Loucy (cell line): ENCODE data around the gene PLVAP.

Experiments used
- H2AFZ ChIP-seq: fragments of 200-600 bp; sonication (generic); 2 replicates; pipeline ENCODE4 v1.6.0; 2016; ENCODE audit warnings: antibody characterized with exemption, mild to moderate bottlenecking, low read length, moderate library complexity
- H3F3A ChIP-seq: fragments of 200-600 bp; 2 replicates; pipeline ENCODE4 v1.6.0; 2016; ENCODE audit warnings: antibody characterized with exemption, low read depth, mild to moderate bottlenecking
- H3K27me3 ChIP-seq: fragments of 200-600 bp; sonication (generic); 2 replicates; pipeline ENCODE4 v1.6.1; 2014; ENCODE audit warnings: low read length, mild to moderate bottlenecking; ENCODE audit not compliant: insufficient read depth, poor library complexity, severe bottlenecking
- H3K36me3 ChIP-seq: fragments of 200-600 bp; sonication (generic); 2 replicates; pipeline ENCODE4 v1.6.1; 2016; ENCODE audit warnings: low read length; ENCODE audit not compliant: insufficient read depth
- H3K4me1 ChIP-seq: fragments of 200-600 bp; sonication (generic); 2 replicates; pipeline ENCODE4 v1.5.1; 2014; ENCODE audit warnings: low read length, mild to moderate bottlenecking; ENCODE audit not compliant: insufficient read depth, poor library complexity, severe bottlenecking
- H3K4me2 ChIP-seq: fragments of 200-600 bp; sonication (generic); 2 replicates; pipeline ENCODE4 v1.6.0; 2014; ENCODE audit warnings: antibody characterized with exemption, low read length, low read depth, mild to moderate bottlenecking; ENCODE audit not compliant: poor library complexity, severe bottlenecking
- H3K4me3 ChIP-seq: fragments of 200-600 bp; sonication (generic); 2 replicates; pipeline ENCODE4 v1.5.1; 2014; ENCODE audit warnings: low read length, mild to moderate bottlenecking, mixed read lengths; ENCODE audit not compliant: poor library complexity, severe bottlenecking
- H3K79me2 ChIP-seq: fragments of 200-600 bp; sonication (generic); 2 replicates; pipeline ENCODE4 v1.6.1; 2014; ENCODE audit warnings: low read length; ENCODE audit not compliant: insufficient read depth
- H3K9ac ChIP-seq: fragments of 200-600 bp; sonication (generic); 2 replicates; pipeline ENCODE4 v1.6.0; 2014; ENCODE audit warnings: mild to moderate bottlenecking, low read depth, low read length, moderate library complexity; ENCODE audit not compliant: poor library complexity, severe bottlenecking
- H3K9me2 ChIP-seq: fragments of 200-600 bp; sonication (generic); replicated peaks from 2 replicates; pipeline ENCODE4 v1.6.1; 2016; ENCODE audit warnings: low read depth, low read length, mixed read lengths
- H3K9me3 ChIP-seq: fragments of 200-600 bp; sonication (generic); 2 replicates; pipeline ENCODE4 v1.6.1; 2014; ENCODE audit warnings: mild to moderate bottlenecking, antibody characterized with exemption, low read length, low read depth; ENCODE audit not compliant: insufficient read depth
- H4K20me1 ChIP-seq: fragments of 200-600 bp; sonication (generic); 2 replicates; pipeline ENCODE4 v1.6.0; 2014; ENCODE audit warnings: antibody characterized with exemption, low read length, mild to moderate bottlenecking; ENCODE audit not compliant: insufficient read depth, poor library complexity, severe bottlenecking
- CTCF ChIP-seq: fragments of 200-600 bp; sonication (generic); conservative IDR thresholded peaks from 2 replicates; pipeline ENCODE4 v1.5.1; 2014; ENCODE audit warnings: mild to moderate bottlenecking, antibody characterized with exemption, low read length
- EZH2phosphoT487 ChIP-seq: fragments of 200-600 bp; IDR thresholded peaks from 2 replicates; pipeline ENCODE4 v1.6.1; 2018; ENCODE audit warnings: antibody characterized with exemption, mild to moderate bottlenecking, moderate library complexity, borderline replicate concordance

The PLVAP gene

DNA sequence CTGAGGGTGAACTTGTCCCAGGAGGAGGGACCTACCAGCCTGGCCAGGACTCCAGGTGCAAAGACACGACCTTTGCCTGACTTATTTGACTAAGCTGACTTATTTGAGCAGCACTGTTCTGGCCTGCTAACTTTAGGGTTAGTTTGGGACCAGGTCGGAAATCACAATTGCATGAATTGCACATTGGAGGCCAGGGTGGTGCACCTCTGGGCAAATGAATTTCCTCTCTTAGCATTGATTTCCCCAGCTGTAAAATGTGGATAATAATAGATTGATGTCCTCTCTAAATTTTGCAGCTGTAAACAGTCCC is 29.7 kb upstream of the PLVAP start:
- H3K4me3 ChIP-seq, result peak overlapping the region; percentile 75
- H3K9me2 ChIP-seq, result no peaks in the 10 kb centered on the region
- no peaks in the 10 kb centered on the region for H3F3A ChIP-seq
- peak overlapping the region; percentile 86 for H3K4me2 ChIP-seq
- peaks cover 60% of the 10 kb centered on the region for H3K79me2 ChIP-seq
- peaks cover 11% of the 10 kb centered on the region; the same call in 1 of the 2 replicates for H3K36me3 ChIP-seq
- H3K9me3 ChIP-seq, result no peaks in the 10 kb centered on the region
- H3K4me1 ChIP-seq, result peaks cover 26% of the 10 kb centered on the region
- TF ChIP-seq CTCF (no peak), EZH2phosphoT487 (no peak)
- H3K27me3 ChIP-seq, result no peaks in the 10 kb centered on the region
- peak overlapping the region; percentile 82 for H3K9ac ChIP-seq
- H4K20me1 ChIP-seq, result peaks cover 27% of the 10 kb centered on the region
- no peak overlapping the region for H2AFZ ChIP-seq

GRCh38 chr19:17406046-17406886 is 29.1 kb upstream of the PLVAP start:
- peaks cover 23% of the 10 kb centered on the region for H3K4me1 ChIP-seq
- H4K20me1 ChIP-seq, result peaks cover 22% of the 10 kb centered on the region
- H3K4me2 ChIP-seq, result peak overlapping the region; percentile 86
- no peaks in the 10 kb centered on the region for H3K9me2 ChIP-seq
- peak overlapping the region; percentile 75 for H3K4me3 ChIP-seq
- peaks cover 64% of the 10 kb centered on the region for H3K79me2 ChIP-seq
- no peaks in the 10 kb centered on the region for H3K27me3 ChIP-seq
- H3K36me3 ChIP-seq, result peaks cover 6% of the 10 kb centered on the region; the same call in 1 of the 2 replicates
- TF ChIP-seq EZH2phosphoT487, result no peak
- TF ChIP-seq CTCF, result no peak
- no peaks in the 10 kb centered on the region for H3K9me3 ChIP-seq
- H3F3A ChIP-seq, result no peaks in the 10 kb centered on the region
- peak overlapping the region; percentile 82 for H3K9ac ChIP-seq
- no peak overlapping the region; the same call in 1 of the 2 replicates for H2AFZ ChIP-seq

DNA sequence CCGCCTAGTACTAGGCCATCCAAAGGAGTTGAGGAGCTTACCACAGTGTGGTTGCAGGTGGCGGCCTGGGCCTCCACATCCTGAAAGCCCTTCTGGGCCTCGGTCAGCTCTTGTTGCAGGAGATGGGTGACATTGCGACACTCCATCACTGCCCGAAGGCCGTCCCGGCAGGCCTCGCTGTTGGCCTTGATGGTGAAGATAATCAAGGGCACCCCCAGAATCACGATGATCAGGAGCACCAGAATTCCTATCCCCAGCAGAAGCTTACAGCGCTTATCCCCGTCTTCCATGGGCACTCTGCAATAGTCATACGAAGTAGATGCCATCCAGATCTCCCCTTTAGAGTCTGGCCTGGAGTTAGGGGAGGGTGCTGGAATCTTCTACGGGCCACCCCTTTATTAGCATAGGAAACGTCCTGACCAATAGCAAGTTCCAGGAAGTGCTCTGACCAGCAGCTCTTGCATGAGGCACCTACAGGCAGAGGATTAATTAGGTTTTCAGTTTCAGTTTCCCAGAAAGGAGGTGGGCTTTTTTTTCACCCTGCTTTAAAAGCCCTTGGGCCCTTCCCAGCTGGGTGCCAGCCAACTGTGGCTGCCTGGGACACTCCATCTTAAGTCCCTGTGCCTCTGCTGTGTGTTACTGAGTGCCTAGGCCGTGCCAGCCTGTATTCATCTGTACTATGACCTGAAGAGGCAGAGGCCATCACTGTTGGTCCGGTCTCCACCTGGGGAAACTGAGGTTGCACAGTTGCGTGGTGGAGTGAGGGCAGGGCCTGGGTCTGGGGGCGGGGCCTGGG is 28.3 kb upstream of the PLVAP start, which contains the start of gene BST2:
Gene BST2, minus strand, starts transcription at position 381 of the 796 bp plus-strand sequence. Its CDS starts 55 bp downstream, at position 326.
- no peaks in the 10 kb centered on the region for H3K9me2 ChIP-seq
- H3K9me3 ChIP-seq, result no peaks in the 10 kb centered on the region
- peaks cover 6% of the 10 kb centered on the region; the same call in 1 of the 2 replicates for H3K36me3 ChIP-seq
- peak within 1 kb of the TSS; percentile 86 for H3K4me2 ChIP-seq
- TF ChIP-seq CTCF (no peak), EZH2phosphoT487 (no peak)
- peaks cover 22% of the 10 kb centered on the region for H4K20me1 ChIP-seq
- no peaks in the 10 kb centered on the region for H3F3A ChIP-seq
- H2AFZ ChIP-seq, result peak within 1 kb of the TSS; percentile 59
- H3K4me1 ChIP-seq, result peaks cover 23% of the 10 kb centered on the region
- H3K27me3 ChIP-seq, result no peaks in the 10 kb centered on the region
- peak within 1 kb of the TSS; percentile 75 for H3K4me3 ChIP-seq
- H3K79me2 ChIP-seq, result peaks cover 64% of the 10 kb centered on the region
- peak within 1 kb of the TSS; percentile 82 for H3K9ac ChIP-seq
